ENCODE data around the gene CFAP299. TPM values are rescaled to one million over a fixed set of nuclear protein-coding genes. Genes with fewer than 3 reads are reported as not detected.

CFAP299 gene
- total RNA-seq, 1 experiment from 2014 or later: not detected

GRCh38 chr4:80431203-80431965, 95.9 kb downstream of the CFAP299 start:
- no peak overlapping the region for H3K9ac ChIP-seq (ENCODE audit: low read length)
- RAD21 ChIA-PET (ENCODE audit: low non-redundant PET in 1 of 2, low total read pairs in 2 of 2, uncharacterized antibody in 2 of 2, unreplicated experiment in 2 of 2): no interaction called here
- ATAC-seq: no peak

GRCh38 chr4:80434238-80434637, 98.7 kb downstream of the CFAP299 start:
- no peaks in the 10 kb centered on the region for H3K9me3 ChIP-seq (ENCODE audit: control insufficient read depth in 1 of 2, insufficient read depth in 1 of 2, low read depth in 1 of 2, low read length in 2 of 2)
- no TSS peak for BruUV-seq (replicated peaks)
- no peaks in the 10 kb centered on the region for H3K4me1 ChIP-seq (ENCODE audit: control insufficient read depth in 1 of 2, insufficient read depth in 2 of 2, low read length in 2 of 2)
- H3K9ac ChIP-seq (ENCODE audit: low read length): no peak overlapping the region
- peaks cover 27% of the 10 kb centered on the region for H3K27me3 ChIP-seq (ENCODE audit: insufficient read depth, low read length)
- H3K27ac ChIP-seq (ENCODE audit: low read depth, low read length): no peak overlapping the region
- no peak for DNase-seq (ENCODE audit: low read depth, low spot score)
- no peak overlapping the region for H2AFZ ChIP-seq (ENCODE audit: low read depth, low read length, poor library complexity, severe bottlenecking)
- RAD21 ChIA-PET (ENCODE audit: low non-redundant PET in 1 of 2, low total read pairs in 2 of 2, uncharacterized antibody in 2 of 2, unreplicated experiment in 2 of 2): no interaction called here
- no peaks in the 10 kb centered on the region for H3K36me3 ChIP-seq (ENCODE audit: control insufficient read depth in 1 of 2, insufficient read depth in 2 of 2, low read length in 2 of 2)
- POLR2A ChIA-PET: no interaction called here
- CTCF ChIA-PET: no interaction called here
- no peaks in the 10 kb centered on the region for H3K79me2 ChIP-seq (ENCODE audit: insufficient read depth, low read length)
- ATAC-seq: no peak
- H3K4me2 ChIP-seq (ENCODE audit: low read length): no peak overlapping the region
- H3K9me2 ChIP-seq (ENCODE audit: insufficient read depth): no peaks in the 10 kb centered on the region
- H4K20me1 ChIP-seq (ENCODE audit: insufficient read depth): no peaks in the 10 kb centered on the region
- intact Hi-C loops (cut with micrococcal nuclease): no loop called here
- no peak overlapping the region for H3K4me3 ChIP-seq (replicated peaks in 1 of 2; ENCODE audit: low read depth in 1 of 2, low read length in 2 of 2)
- TF ChIP-seq EGR1 (IDR thresholded peaks at IDR 0.05; ENCODE audit: low read depth) (no peak), MAX (IDR thresholded peaks at IDR 0.05) (no peak), CBX3 (IDR thresholded peaks at IDR 0.05; ENCODE audit: low read depth) (no peak), YY1 (IDR thresholded peaks at IDR 0.05; ENCODE audit: extremely low read depth, insufficient replicate concordance, low read depth, low read length) (no peak), ZNF274 (IDR thresholded peaks at IDR 0.05; ENCODE audit: low read depth, low read length) (no peak), TCF7L2 (IDR thresholded peaks at IDR 0.05; ENCODE audit: borderline replicate concordance, extremely low read depth, insufficient read depth, insufficient read length) (no peak), ATF3 (IDR thresholded peaks at IDR 0.05) (no peak), EZH2phosphoT487 (IDR thresholded peaks at IDR 0.05; ENCODE audit: borderline replicate concordance) (no peak), ZBTB33 (IDR thresholded peaks at IDR 0.05; ENCODE audit: extremely low read depth, insufficient replicate concordance, low read length) (no peak), SIN3A (IDR thresholded peaks at IDR 0.05; ENCODE audit: low read depth) (no peak)

More at GRCh38 chr4:80431203-80431965, 95.9 kb downstream of the CFAP299 start:
- CTCF ChIA-PET: no interaction called here
- H3K79me2 ChIP-seq (ENCODE audit: insufficient read depth, low read length): no peaks in the 10 kb centered on the region
- H3K36me3 ChIP-seq (ENCODE audit: control insufficient read depth in 1 of 2, insufficient read depth in 2 of 2, low read length in 2 of 2): no peaks in the 10 kb centered on the region
- no peak overlapping the region for H3K4me2 ChIP-seq (ENCODE audit: low read length)
- no peaks in the 10 kb centered on the region for H4K20me1 ChIP-seq (ENCODE audit: insufficient read depth)
- H3K9me2 ChIP-seq (ENCODE audit: insufficient read depth): no peaks in the 10 kb centered on the region
- peaks cover 30% of the 10 kb centered on the region for H3K27me3 ChIP-seq (ENCODE audit: insufficient read depth, low read length)
- no peak overlapping the region for H3K27ac ChIP-seq (ENCODE audit: low read depth, low read length)
- no TSS peak for BruUV-seq (replicated peaks)
- POLR2A ChIA-PET: no interaction called here
- H3K9me3 ChIP-seq (ENCODE audit: control insufficient read depth in 1 of 2, insufficient read depth in 1 of 2, low read depth in 1 of 2, low read length in 2 of 2): no peaks in the 10 kb centered on the region
- no peak overlapping the region for H2AFZ ChIP-seq (ENCODE audit: low read depth, low read length, poor library complexity, severe bottlenecking)
- H3K4me3 ChIP-seq (replicated peaks in 1 of 2; ENCODE audit: low read depth in 1 of 2, low read length in 2 of 2): no peak overlapping the region
- intact Hi-C loops (cut with micrococcal nuclease): no loop called here
- DNase-seq (ENCODE audit: low read depth, low spot score): no peak
- H3K4me1 ChIP-seq (ENCODE audit: control insufficient read depth in 1 of 2, insufficient read depth in 2 of 2, low read length in 2 of 2): no peaks in the 10 kb centered on the region
- TF ChIP-seq ZBTB33 (IDR thresholded peaks at IDR 0.05; ENCODE audit: extremely low read depth, insufficient replicate concordance, low read length) (no peak), YY1 (IDR thresholded peaks at IDR 0.05; ENCODE audit: extremely low read depth, insufficient replicate concordance, low read depth, low read length) (no peak), CBX3 (IDR thresholded peaks at IDR 0.05; ENCODE audit: low read depth) (no peak), SRF (IDR thresholded peaks at IDR 0.05; ENCODE audit: low read depth) (no peak)

All from HCT116 (cell line).